Measurements from ENCODE around the gene PIGT. TPM values are rescaled to one million over a fixed set of nuclear protein-coding genes. Genes with fewer than 3 reads are reported as not detected.
A peak's percentile ranks its signal among the peaks of the same experiment; 100 is the strongest.

PIGT gene
- total RNA-seq, 1 experiment from 2014 or later, result 73.9 TPM

DNA sequence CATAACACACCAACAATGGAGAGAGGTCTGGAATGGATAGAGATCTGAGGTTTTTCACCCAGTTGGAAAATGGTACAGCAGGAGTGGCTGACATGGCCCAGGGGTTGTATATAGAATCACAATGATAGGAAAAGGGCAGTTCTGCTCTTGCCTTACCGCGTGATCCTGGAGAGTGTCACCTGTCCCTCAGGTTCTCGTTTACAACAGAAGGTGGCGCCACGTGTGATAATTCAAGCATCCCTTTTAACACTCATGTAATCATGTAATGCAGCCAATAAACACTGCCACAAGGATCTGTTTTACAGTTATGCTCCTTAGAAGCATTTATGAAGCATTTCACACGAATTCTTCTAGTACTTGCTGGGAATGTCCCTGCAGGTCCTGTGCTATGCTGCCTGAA, 40.7 kb downstream of the PIGT start:
- peak; percentile 73 for DNase-seq
- H3K4ac ChIP-seq (ENCODE audit: low read depth, low read length), result no peak overlapping the region
- TF ChIP-seq, protein P1, sequence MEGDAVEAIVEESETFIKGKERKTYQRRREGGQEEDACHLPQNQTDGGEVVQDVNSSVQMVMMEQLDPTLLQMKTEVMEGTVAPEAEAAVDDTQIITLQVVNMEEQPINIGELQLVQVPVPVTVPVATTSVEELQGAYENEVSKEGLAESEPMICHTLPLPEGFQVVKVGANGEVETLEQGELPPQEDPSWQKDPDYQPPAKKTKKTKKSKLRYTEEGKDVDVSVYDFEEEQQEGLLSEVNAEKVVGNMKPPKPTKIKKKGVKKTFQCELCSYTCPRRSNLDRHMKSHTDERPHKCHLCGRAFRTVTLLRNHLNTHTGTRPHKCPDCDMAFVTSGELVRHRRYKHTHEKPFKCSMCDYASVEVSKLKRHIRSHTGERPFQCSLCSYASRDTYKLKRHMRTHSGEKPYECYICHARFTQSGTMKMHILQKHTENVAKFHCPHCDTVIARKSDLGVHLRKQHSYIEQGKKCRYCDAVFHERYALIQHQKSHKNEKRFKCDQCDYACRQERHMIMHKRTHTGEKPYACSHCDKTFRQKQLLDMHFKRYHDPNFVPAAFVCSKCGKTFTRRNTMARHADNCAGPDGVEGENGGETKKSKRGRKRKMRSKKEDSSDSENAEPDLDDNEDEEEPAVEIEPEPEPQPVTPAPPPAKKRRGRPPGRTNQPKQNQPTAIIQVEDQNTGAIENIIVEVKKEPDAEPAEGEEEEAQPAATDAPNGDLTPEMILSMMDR (conservative IDR thresholded peaks at IDR 0.05), result peak; percentile 73
- no peak overlapping the region for H2BK120ac ChIP-seq (ENCODE audit: low read depth, low read length, poor library complexity, severe bottlenecking)
- H2AFZ ChIP-seq (ENCODE audit: low read length), result no peak overlapping the region
- H2BK20ac ChIP-seq (ENCODE audit: low read depth, low read length, poor library complexity, severe bottlenecking), result no peak overlapping the region
- no peak overlapping the region for H3T11ph ChIP-seq (ENCODE audit: low read length)
- no peaks in the 10 kb centered on the region for H3K79me2 ChIP-seq (ENCODE audit: insufficient read depth, low read length)
- no peak overlapping the region for H3K4me2 ChIP-seq (ENCODE audit: insufficient read depth, insufficient read length, low read length)
- no peaks in the 10 kb centered on the region for H3K27me3 ChIP-seq (ENCODE audit: insufficient read depth, low read length)
- H3K9me3 ChIP-seq (ENCODE audit: control insufficient read depth, low read depth, low read length), result no peaks in the 10 kb centered on the region
- no peak overlapping the region for H2AK5ac ChIP-seq (ENCODE audit: insufficient read length, low read length)
- no peak overlapping the region for H3K23ac ChIP-seq (ENCODE audit: insufficient read length, low read depth, low read length)
- H4K91ac ChIP-seq (ENCODE audit: insufficient read length, low read depth, low read length), result no peak overlapping the region
- Mint-ChIP-seq H3K36me3 (ENCODE audit: insufficient read depth in 1 of 3, low read depth in 3 of 3) (no peaks in the 10 kb centered on the region; a peak in 1 of 7 replicates), H3K9me3 (no peaks in the 10 kb centered on the region), H3K4me1 (peaks cover 0 to 6% of the 10 kb centered on the region in 2 experiments; a peak in 1 of 4 replicates), H3K27me3 (ENCODE audit: low read depth) (peaks cover 5% of the 10 kb centered on the region; the same call in 1 of the 2 replicates), H3K27ac (no peak overlapping the region), H3K4me3 (no peak overlapping the region)
- H3K27ac ChIP-seq (ENCODE audit: insufficient read length, low read depth, low read length), result no peak overlapping the region
- H3K9ac ChIP-seq (ENCODE audit: extremely low read depth, insufficient read length, low read length), result no peak overlapping the region
- no peaks in the 10 kb centered on the region for H3K4me1 ChIP-seq (ENCODE audit: insufficient read depth, low read length)
- whole genome bisulfite sequencing (ENCODE audit: extremely low coverage, insufficient read length, low lambda C conversion rate), result no CpG with 5 or more reads among the region's 6 CpGs
- H3K79me1 ChIP-seq (ENCODE audit: insufficient read depth, low read depth, low read length, poor library complexity, severe bottlenecking), result no peaks in the 10 kb centered on the region
- H4K20me1 ChIP-seq (ENCODE audit: control insufficient read depth, insufficient read depth, insufficient read length), result no peaks in the 10 kb centered on the region
- H4K5ac ChIP-seq (ENCODE audit: insufficient read length, low read depth, low read length), result no peak overlapping the region
- H3K14ac ChIP-seq (ENCODE audit: insufficient read depth, low read length), result no peak overlapping the region
- H2BK5ac ChIP-seq (ENCODE audit: insufficient read length, low read length), result no peak overlapping the region
- H3K56ac ChIP-seq (ENCODE audit: insufficient read length, low read depth, low read length), result no peak overlapping the region
- no peak overlapping the region for H3K18ac ChIP-seq (ENCODE audit: insufficient read length, low read depth, low read length)
- H2BK12ac ChIP-seq (ENCODE audit: insufficient read length, low read depth, low read length), result no peak overlapping the region
- no peak overlapping the region for H2BK15ac ChIP-seq (ENCODE audit: low read depth, low read length)
- H4K8ac ChIP-seq (replicated peaks; ENCODE audit: insufficient read length, low read depth, low read length), result no peak overlapping the region
- no peaks in the 10 kb centered on the region for H3K23me2 ChIP-seq (ENCODE audit: insufficient read length, low read depth, low read length, poor library complexity, severe bottlenecking)

All from H9 (cell line).